COLO668 (cell line): ENCODE data around the gene ZNF576.
"Not testable (repeated sequence)": the region's sequence is repeated elsewhere in the genome, so short reads cannot be mapped to it uniquely, and the experiment has no call there.

ENCODE experiments used
- DNase-seq: peaks from one replicate; lab custom pipeline; 2025; ENCODE audit not compliant: unreplicated experiment; lab: John Stamatoyannopoulos, UW

ZNF576 gene, protein sequence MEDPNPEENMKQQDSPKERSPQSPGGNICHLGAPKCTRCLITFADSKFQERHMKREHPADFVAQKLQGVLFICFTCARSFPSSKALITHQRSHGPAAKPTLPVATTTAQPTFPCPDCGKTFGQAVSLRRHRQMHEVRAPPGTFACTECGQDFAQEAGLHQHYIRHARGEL

GRCh38 chr19:43595999-43596841 lies at the start of gene ZNF576, which contains the start of gene IRGQ:
Gene ZNF576, plus strand, starts transcription at chr19:43596595. Its CDS starts 514 bp downstream, at chr19:43597109.
Gene IRGQ, minus strand, starts transcription at chr19:43596134. Its CDS starts 796 bp downstream, at chr19:43595338.
- DNase-seq = peak; percentile 99

GRCh38 chr19:43547926-43548325 lies 48.5 kb upstream of the ZNF576 start:
- not testable (repeated sequence) for DNase-seq

- DNase-seq = no peak
Measured at GRCh38 chr19:43548706-43549105, 47.7 kb upstream of the ZNF576 start.

GRCh38 chr19:43551399-43552197 lies 44.8 kb upstream of the ZNF576 start:
- DNase-seq = no peak

DNA sequence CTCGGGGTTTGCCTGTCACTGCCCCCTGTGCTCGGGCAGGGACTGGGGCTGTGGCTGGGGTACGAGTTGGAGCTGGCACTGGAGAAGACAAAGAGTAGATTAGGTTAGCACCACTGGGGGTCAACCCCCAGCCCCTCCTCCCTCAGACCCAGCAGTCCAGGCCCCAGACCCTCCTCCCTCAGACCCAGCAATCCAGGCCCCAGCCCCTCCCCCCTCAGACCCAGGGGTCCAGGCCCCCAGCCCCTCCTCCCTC lies 44.3 kb upstream of the ZNF576 start:
- DNase-seq = no peak

DNA sequence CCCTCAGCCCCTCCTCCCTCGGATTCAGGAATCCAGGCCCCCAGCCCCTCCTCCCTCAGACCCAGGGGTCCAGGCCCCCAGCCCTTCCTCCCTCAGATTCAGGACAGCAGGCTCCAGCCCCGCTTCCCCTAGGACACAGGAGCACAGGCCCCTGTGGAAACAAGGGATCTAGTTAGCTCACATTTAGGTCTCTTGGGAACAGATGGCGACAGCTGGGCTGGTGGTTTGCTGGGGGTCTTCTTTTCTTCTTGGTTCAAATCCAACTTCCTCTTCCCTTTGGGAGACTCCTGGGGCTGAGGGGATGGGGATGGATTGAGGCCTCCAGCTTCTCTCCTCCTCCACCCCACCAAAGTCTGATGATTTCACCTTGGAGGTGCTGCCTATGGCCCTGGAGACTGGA lies 43.8 kb upstream of the ZNF576 start:
- DNase-seq = no peak

- no peak for DNase-seq
Measured at GRCh38 chr19:43553656-43554055, 42.7 kb upstream of the ZNF576 start.

DNA sequence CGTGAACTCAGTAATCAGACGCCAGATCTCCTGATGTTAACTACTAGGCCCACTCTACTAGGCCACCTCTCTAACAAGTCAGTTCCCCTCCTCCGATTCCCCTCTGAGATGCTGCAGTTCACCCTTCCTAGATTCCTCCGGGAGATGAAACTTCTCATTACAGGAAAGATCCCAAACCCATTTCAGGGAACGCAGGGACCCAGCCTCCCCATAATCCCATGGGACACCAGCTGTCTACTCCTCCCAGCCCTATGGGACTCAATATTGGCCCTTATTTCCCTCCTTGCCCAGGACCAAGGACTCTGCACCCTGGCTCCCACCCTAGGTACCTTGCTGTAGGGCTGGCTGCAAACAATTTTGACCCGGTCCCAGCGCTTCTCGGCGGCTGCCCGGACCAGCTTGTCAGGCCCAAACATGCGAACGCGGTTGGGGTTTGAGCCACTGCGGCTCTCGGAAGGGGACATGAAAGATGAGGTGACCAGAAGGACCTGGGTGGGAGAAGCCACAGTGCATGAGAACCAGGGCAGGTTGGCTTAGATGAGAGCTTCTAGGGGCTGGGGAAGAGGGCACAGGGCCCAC lies 42.0 kb upstream of the ZNF576 start:
- no peak for DNase-seq

GRCh38 chr19:43555185-43555770 lies 41.1 kb upstream of the ZNF576 start:
- peak; percentile 70 for DNase-seq

- DNase-seq = no peak
Measured at GRCh38 chr19:43560687-43561086, 35.7 kb upstream of the ZNF576 start.

DNA sequence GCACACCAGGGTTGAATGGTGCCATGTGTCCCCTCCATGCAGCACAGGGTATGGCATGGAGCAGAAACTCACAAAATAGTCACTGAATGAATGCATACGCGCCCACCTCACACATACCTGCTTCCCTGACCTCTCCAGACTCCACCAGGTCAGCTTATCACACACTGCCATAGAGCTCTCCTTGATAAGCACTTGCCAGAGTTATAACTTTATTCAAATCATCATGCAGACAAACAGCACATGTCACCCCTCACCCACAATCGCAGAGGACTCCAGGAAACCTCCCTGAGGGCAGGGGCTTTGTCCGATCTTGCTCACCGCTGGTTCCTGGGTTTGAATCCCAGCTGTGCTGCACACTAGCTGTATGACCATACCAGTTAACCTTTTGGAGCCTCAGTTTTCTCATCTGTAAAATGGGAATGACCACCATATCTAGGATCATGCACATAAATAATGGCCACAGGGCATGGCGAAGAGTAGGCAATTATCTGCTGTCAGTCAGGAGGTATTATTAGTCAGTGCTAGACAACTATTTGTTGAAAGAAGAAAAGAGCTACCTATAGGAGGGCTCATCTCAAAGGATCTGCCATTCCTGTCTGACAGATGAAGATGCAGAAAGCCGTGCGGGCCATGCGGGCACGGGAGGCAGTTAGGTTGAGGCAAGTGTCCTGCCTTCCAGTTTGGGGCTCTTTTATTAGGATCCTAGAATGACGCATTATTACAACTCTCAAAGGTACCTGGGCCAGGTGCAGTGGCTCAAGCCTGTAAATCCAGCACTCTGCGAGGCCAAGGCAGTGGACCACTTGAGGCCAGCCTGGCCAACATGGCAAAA lies 35.0 kb upstream of the ZNF576 start:
- DNase-seq = no peak

DNA sequence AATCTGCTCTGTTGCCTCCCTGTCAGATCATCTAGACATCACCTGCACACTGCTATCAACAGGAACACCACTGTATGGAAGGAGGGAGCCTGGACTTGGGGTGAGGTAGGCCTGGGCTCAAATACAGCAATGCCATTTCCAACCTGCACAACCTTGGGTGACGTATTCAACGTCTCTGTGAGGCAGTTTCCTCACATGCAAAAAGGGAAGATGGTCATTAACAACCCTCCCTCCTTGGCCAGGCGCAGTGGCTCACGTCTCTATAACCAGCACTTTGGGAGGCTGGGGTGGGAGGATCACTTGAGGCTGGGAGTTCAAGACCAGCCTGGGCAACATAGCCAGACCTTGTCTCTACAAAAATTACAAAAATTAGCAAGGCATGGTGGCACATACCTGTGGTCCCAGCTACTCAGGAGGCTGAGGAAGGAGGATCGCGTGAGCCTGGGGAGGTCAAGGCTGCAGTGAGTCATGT lies 34.1 kb upstream of the ZNF576 start:
- no peak for DNase-seq

- DNase-seq = no peak
Measured at GRCh38 chr19:43562698-43563241, 33.6 kb upstream of the ZNF576 start.

GRCh38 chr19:43563816-43564457 lies 32.5 kb upstream of the ZNF576 start:
- DNase-seq = no peak

- DNase-seq = no peak
Measured at GRCh38 chr19:43564800-43565199, 31.6 kb upstream of the ZNF576 start.

- no peak for DNase-seq
Measured at GRCh38 chr19:43569657-43570056, 26.7 kb upstream of the ZNF576 start.

- peak; percentile 76 for DNase-seq
Measured at GRCh38 chr19:43570174-43570791, 26.1 kb upstream of the ZNF576 start.

GRCh38 chr19:43572171-43572588 lies 24.2 kb upstream of the ZNF576 start:
- DNase-seq = peak; percentile 64
